GM18519 (cell line): Measurements from ENCODE around the gene PGC.

Experiments used
- ATAC-seq: cut with Tn5 transposase; IDR thresholded peaks from one replicate; pipeline ENCODE4 v1.9.1; 2021; ENCODE audit warnings: mild to moderate bottlenecking, moderate library complexity; ENCODE audit not compliant: unreplicated experiment, low FRiP score

The PGC gene

GRCh38 chr6:41750374-41750773 lies 3.2 kb upstream of the PGC start:
- no peak for ATAC-seq

- ATAC-seq: no peak
These were observed 1.3 kb upstream of the PGC start for GRCh38 chr6:41748542-41748941.

- ATAC-seq: no peak
These were observed 893 bp upstream of the PGC start for GRCh38 chr6:41748102-41748477.

GRCh38 chr6:41746107-41746506 lies 1.1 kb downstream of the PGC start:
- no peak for ATAC-seq

- ATAC-seq: no peak
These were observed 2.9 kb downstream of the PGC start for GRCh38 chr6:41744236-41744787.

- ATAC-seq: no peak
These were observed 3.6 kb downstream of the PGC start for GRCh38 chr6:41743406-41744235.

GRCh38 chr6:41741625-41742490 lies 5.3 kb downstream of the PGC start:
- ATAC-seq: no peak

- ATAC-seq: no peak
These were observed 6.6 kb downstream of the PGC start for GRCh38 chr6:41740366-41741162.

GRCh38 chr6:41739041-41739440 lies 8.2 kb downstream of the PGC start:
- no peak for ATAC-seq

- ATAC-seq: no peak
These were observed 9.5 kb downstream of the PGC start for GRCh38 chr6:41737591-41738130.

GRCh38 chr6:41736800-41737555 lies 10.2 kb downstream of the PGC start:
- ATAC-seq: no peak

- ATAC-seq: no peak
These were observed 10.9 kb downstream of the PGC start for GRCh38 chr6:41736186-41736733.

- ATAC-seq: peak; percentile 39
These were observed 11.6 kb downstream of the PGC start, which contains the start of gene TFEB for GRCh38 chr6:41735427-41736185. Gene TFEB, minus strand, starts transcription at chr6:41735608. Its CDS starts 44,395 bp downstream, at chr6:41691213.

- ATAC-seq: peak; percentile 13
These were observed 12.4 kb downstream of the PGC start for GRCh38 chr6:41734666-41735426.

GRCh38 chr6:41733707-41734665 lies 13.2 kb downstream of the PGC start:
- no peak for ATAC-seq

GRCh38 chr6:41733360-41733706 lies 13.9 kb downstream of the PGC start:
- ATAC-seq: no peak
